Testis (tissue), 2 donors: ENCODE measurements around the gene PZP.

ENCODE experiments used
- CTCF ChIP-seq, 3 experiments: fragments of 450-650 bp in 2 of 3; fragments of 200-600 bp in 1 of 3; sonication (generic) in 1 of 3; IDR thresholded peaks; one replicate each; pipeline ENCODE4 v1.5.1; 2016 to 2019; ENCODE audit warnings: antibody characterized with exemption in 3 of 3, mild to moderate bottlenecking in 2 of 3, moderate library complexity in 1 of 3
- POLR2A ChIP-seq: fragments of 450-650 bp; IDR thresholded peaks from one replicate; pipeline ENCODE4 v1.6.1; 2017; ENCODE audit warnings: antibody characterized with exemption, mild to moderate bottlenecking, moderate library complexity

GRCh38 chr12:9208229-9208628 is at the start of gene PZP:
- TF ChIP-seq CTCF (IDR thresholded peaks at IDR 0.05) (no peak), POLR2A (no peak)
